ENCODE results near the gene STK36. TPM values are rescaled to one million over a fixed set of nuclear protein-coding genes. Genes with fewer than 3 reads are reported as not detected.

Gene STK36
- total and polyA plus RNA-seq, 10 of the 15 experiments (the other 5 are each of a cell fraction or from before 2014, with no cell fraction given) = 4.0 to 22.8 (median 16.7) TPM

- TF ChIP-seq PRDM15 (CRISPR knock-in tag; IDR thresholded peaks at IDR 0.05) (no peak), GATAD2B (conservative IDR thresholded peaks at IDR 0.05; ENCODE audit: low read depth) (no peak)
Observed at GRCh38 chr2:218643751-218644310, 28.1 kb upstream of the STK36 start (continued).

- Histone ChIP-seq H3K4me3 (no peak overlapping the region), H3K27ac (ENCODE audit: control insufficient read depth, insufficient read depth) (no peak overlapping the region), H3K9ac (ENCODE audit: control insufficient read depth, insufficient read depth, low read length) (no peak overlapping the region), H2AFZ (ENCODE audit: control insufficient read depth, low read depth, low read length) (no peak overlapping the region), H3K9me3 (replicated peaks; ENCODE audit: control insufficient read depth, insufficient read depth, low read length) (no peaks in the 10 kb centered on the region), H3K79me2 (ENCODE audit: control insufficient read depth, insufficient read depth, low read length) (peaks cover 2% of the 10 kb centered on the region; the same call in 1 of the 2 replicates), H4K20me1 (ENCODE audit: control insufficient read depth, insufficient read depth) (no peaks in the 10 kb centered on the region), H3K36me3 (ENCODE audit: control insufficient read depth in 2 of 2, insufficient read depth in 2 of 2, low read length in 1 of 2) (peaks cover 36% of the 10 kb centered on the region in 2 experiments), H3K4me2 (ENCODE audit: control insufficient read depth, insufficient read depth) (no peak overlapping the region), H3K27me3 (replicated peaks in 1 of 2; ENCODE audit: control insufficient read depth in 2 of 2, insufficient read depth in 2 of 2, low read length in 1 of 2) (no peaks in the 10 kb centered on the region), H3K4me1 (ENCODE audit: control insufficient read depth, insufficient read depth, low read length) (no peaks in the 10 kb centered on the region)
- ChIA-PET POLR2A (no interaction called here), RAD21 (ENCODE audit: unreplicated experiment) (no interaction called here), SMC1A (ENCODE audit: uncharacterized antibody, unreplicated experiment) (interaction anchor here (0.8 kb wide), 1 partner anchor 174 kb away, joined by 3 read pairs; no protein-coding TSS in a partner anchor), CTCF (interaction anchor here (1.1 to 1.2 kb wide), 2 partner anchors 68 to 208 kb away, joined by 3 read pairs; no protein-coding TSS in a partner anchor)
- whole genome bisulfite sequencing (ENCODE audit: insufficient coverage, insufficient replicate concordance, low lambda C conversion rate, missing lambda C conversion rate) = over 99% methylated on average over 11 of the region's 11 CpGs
- intact Hi-C loops (cut with micrococcal nuclease; ENCODE audit: unreplicated experiment) (no loop called here), in situ Hi-C loops (cut with MboI) (loop anchor here (5.0 kb wide), 1 partner anchor 237 kb away; no protein-coding TSS in a partner anchor)
- DNase-seq (ENCODE audit: low read depth, low spot score) (no peak), ATAC-seq (no peak), FAIRE-seq (no peak)
- no TSS peak for BruUV-seq (replicated peaks)
- TF ChIP-seq EZH2 (IDR thresholded peaks at IDR 0.05; ENCODE audit: borderline replicate concordance, control insufficient read depth, low read depth, low read length) (no peak), ATF2 (IDR thresholded peaks at IDR 0.05; ENCODE audit: low read length) (no peak), SMARCA5 (IDR thresholded peaks at IDR 0.05) (no peak), DPF2 (IDR thresholded peaks at IDR 0.05) (no peak), NR2C2 (IDR thresholded peaks at IDR 0.05; ENCODE audit: borderline replicate concordance, control insufficient read depth, insufficient read length, low read depth) (no peak), PAX8 (IDR thresholded peaks at IDR 0.05) (no peak), NFIC (IDR thresholded peaks at IDR 0.05; ENCODE audit: low read depth, low read length) (no peak), RELA (IDR thresholded peaks at IDR 0.05; ENCODE audit: borderline replicate concordance, partially characterized antibody) (no peak), SREBF2 (IDR thresholded peaks at IDR 0.05; ENCODE audit: low read length) (no peak), RBBP5 (conservative IDR thresholded peaks at IDR 0.05) (no peak), HSF1 (IDR thresholded peaks at IDR 0.05; ENCODE audit: low read depth, low read length) (no peak), SREBF1 (IDR thresholded peaks at IDR 0.05; ENCODE audit: low read length) (no peak), ELK1 (IDR thresholded peaks at IDR 0.05; ENCODE audit: low read depth, low read length) (no peak), SIX5 (IDR thresholded peaks at IDR 0.05; ENCODE audit: low read depth, low read length, severe bottlenecking) (no peak)
Observed at GRCh38 chr2:218644721-218645120, 27.2 kb upstream of the STK36 start.
